Skeletal muscle satellite cell (primary cell): Measurements from ENCODE around the gene CA10.

Source experiments
- H3K27me3 ChIP-seq: 2 replicates; pipeline ENCODE4 v1.7.0; 2013; ENCODE audit warnings: low read length; ENCODE audit not compliant: control insufficient read depth, insufficient read depth
- H3K36me3 ChIP-seq: 2 replicates; pipeline ENCODE4 v1.7.0; 2013; ENCODE audit warnings: mild to moderate bottlenecking, control low read depth, low read length; ENCODE audit not compliant: insufficient read depth
- H3K4me1 ChIP-seq: 2 replicates; pipeline ENCODE4 v1.7.0; 2013; ENCODE audit warnings: low read length; ENCODE audit not compliant: control insufficient read depth, insufficient read depth
- H3K4me2 ChIP-seq: 2 replicates; pipeline ENCODE4 v1.7.0; 2013; ENCODE audit warnings: mild to moderate bottlenecking, low read length
- H3K4me3 ChIP-seq: 2 replicates; pipeline ENCODE4 v1.7.0; 2013; ENCODE audit warnings: low read length
- H3K9ac ChIP-seq: 2 replicates; pipeline ENCODE4 v1.7.0; 2013; ENCODE audit warnings: mild to moderate bottlenecking, low read depth, low read length, moderate library complexity
- H3K9me3 ChIP-seq: replicated peaks from 2 replicates; pipeline ENCODE4 v1.7.0; 2013; ENCODE audit warnings: mild to moderate bottlenecking, control low read depth, low read length

The CA10 gene

DNA sequence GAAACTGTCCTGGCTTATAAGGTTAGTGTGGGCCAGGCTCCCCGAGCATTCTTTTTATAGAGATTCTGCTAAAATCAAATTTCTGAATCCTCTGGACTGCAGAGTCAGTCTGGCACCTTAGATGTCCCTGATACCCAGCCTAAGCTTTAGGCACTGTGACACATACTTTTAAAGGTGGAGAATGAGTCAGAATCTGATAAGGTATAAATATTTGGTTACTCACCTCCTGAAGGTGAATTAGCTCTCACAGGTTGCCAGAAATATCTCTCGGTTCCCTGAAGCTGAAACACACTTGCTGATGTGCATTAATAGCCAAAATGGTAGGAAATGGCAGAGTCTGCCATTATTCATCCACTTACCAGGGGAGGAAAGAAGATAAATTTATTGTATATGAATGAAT, 451.3 kb downstream of the CA10 start:
- no peaks in the 10 kb centered on the region for H3K36me3 ChIP-seq
- no peaks in the 10 kb centered on the region for H3K27me3 ChIP-seq
- no peaks in the 10 kb centered on the region for H3K9me3 ChIP-seq
- no peak overlapping the region for H3K4me2 ChIP-seq
- H3K4me1 ChIP-seq = no peaks in the 10 kb centered on the region
- no peak overlapping the region for H3K4me3 ChIP-seq
- H3K9ac ChIP-seq = no peak overlapping the region

DNA sequence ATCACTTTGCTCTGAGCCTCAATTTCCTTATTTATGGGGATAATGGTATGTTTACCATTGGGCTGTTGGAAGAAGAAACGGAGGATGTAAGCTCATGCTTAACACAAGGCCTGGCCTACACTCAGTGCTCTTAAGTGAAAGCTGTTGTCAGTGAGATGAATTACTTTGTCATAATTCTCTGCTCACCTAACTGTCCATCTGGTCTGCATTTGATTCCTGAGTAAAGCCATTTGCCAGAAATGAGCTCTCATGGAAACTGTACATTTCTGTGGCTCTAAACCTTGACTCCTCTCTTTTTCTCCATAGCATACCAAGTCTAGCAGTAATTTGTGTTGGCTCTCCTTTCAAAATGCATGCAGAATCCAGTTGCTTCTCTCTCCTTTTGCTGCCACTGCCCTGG, 452.4 kb downstream of the CA10 start:
- H3K9ac ChIP-seq = no peak overlapping the region
- H3K4me1 ChIP-seq = no peaks in the 10 kb centered on the region
- no peaks in the 10 kb centered on the region for H3K27me3 ChIP-seq
- no peaks in the 10 kb centered on the region for H3K36me3 ChIP-seq
- no peak overlapping the region for H3K4me3 ChIP-seq
- H3K4me2 ChIP-seq = no peak overlapping the region
- no peaks in the 10 kb centered on the region for H3K9me3 ChIP-seq

DNA sequence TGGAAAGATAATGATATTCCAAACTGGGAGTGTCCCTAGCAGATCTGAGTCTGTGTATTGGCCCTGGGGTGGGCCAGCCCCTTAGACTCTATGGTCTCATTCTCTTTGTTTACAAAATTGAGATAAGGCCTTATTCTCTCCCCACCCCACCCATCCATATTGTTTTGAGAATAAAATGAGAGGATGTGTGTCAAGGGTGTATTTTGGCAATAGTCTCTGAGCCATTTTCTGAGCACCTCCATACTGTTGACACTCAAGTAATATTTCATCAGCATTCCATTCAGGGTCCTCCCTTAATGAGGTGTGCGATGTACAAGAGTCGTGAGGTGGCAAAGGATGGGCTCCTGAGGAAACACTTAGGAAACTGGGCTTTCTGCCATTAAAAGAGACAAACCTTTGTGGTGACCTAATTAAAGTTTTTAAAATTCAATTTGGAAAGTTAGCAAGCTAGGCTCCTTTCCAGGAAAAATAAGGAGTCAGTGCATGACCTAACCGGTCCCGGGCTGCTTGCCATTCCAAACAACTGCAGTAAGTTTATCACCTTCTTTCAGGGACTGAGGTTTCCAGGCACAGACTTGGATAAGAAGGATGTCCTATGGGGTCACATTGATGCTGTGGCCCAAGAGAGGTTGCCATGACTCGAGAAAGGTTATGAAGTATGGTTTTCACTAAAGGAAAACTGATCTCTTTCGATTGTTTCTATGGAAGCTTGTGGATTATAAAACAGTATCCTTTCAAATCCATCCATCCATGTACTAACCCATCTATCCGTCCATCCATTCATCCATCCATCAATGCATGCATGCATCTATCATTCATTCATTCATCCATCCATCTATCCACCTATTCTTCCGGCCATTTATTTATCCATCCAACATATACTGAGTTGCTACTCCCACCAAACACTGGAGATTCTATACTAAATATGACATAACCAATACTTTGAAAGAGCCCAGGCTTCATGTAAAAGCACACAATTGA, 454.9 kb downstream of the CA10 start:
- Histone ChIP-seq H3K4me1 (no peaks in the 10 kb centered on the region), H3K36me3 (no peaks in the 10 kb centered on the region), H3K9me3 (peaks cover 5% of the 10 kb centered on the region), H3K4me2 (no peak overlapping the region), H3K4me3 (no peak overlapping the region), H3K27me3 (no peaks in the 10 kb centered on the region), H3K9ac (no peak overlapping the region)

DNA sequence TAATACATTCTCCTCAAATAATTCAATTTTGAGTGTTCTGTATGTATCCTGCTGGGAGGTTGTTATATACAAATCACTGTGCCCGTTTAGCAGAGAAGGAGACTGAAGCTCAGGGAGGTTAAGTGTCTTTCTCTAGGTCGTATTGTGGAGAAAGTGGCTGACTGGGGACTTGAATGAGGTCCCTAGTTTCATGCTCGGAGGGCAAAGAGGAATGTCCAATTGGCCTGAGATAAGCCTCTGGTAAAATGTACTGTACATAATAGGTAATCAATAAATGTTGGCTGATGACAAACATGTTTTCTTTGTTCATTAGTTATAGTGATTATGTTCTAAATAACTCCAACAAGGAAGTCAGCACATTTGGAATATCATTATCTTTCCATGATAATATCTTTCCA, 455.6 kb downstream of the CA10 start:
- H3K36me3 ChIP-seq = no peaks in the 10 kb centered on the region
- no peaks in the 10 kb centered on the region for H3K4me1 ChIP-seq
- no peak overlapping the region for H3K9ac ChIP-seq
- H3K4me3 ChIP-seq = no peak overlapping the region
- H3K9me3 ChIP-seq = peaks cover 5% of the 10 kb centered on the region
- no peaks in the 10 kb centered on the region for H3K27me3 ChIP-seq
- no peak overlapping the region for H3K4me2 ChIP-seq

DNA sequence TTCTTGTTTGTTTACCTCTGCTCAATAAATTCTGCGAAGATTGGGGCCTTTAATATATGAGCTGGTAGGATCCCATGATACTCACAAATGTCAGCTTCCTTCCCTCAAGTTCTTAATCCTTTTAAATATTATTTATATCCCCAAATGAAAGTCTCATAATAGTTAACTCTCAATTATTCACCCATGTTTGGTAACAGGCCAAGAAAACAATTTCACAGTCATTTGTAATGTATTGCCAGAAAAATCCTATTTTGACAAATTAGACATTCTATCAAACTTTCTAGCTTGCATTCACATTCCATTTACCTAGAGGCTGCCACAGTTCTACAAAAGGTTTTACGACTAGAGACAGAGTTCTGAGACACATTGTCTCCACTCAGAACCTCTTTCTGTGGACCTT, 457.0 kb downstream of the CA10 start:
- H3K36me3 ChIP-seq = no peaks in the 10 kb centered on the region
- peaks cover 5% of the 10 kb centered on the region for H3K9me3 ChIP-seq
- no peaks in the 10 kb centered on the region for H3K4me1 ChIP-seq
- no peak overlapping the region for H3K4me2 ChIP-seq
- no peak overlapping the region for H3K4me3 ChIP-seq
- H3K9ac ChIP-seq = no peak overlapping the region
- H3K27me3 ChIP-seq = no peaks in the 10 kb centered on the region

DNA sequence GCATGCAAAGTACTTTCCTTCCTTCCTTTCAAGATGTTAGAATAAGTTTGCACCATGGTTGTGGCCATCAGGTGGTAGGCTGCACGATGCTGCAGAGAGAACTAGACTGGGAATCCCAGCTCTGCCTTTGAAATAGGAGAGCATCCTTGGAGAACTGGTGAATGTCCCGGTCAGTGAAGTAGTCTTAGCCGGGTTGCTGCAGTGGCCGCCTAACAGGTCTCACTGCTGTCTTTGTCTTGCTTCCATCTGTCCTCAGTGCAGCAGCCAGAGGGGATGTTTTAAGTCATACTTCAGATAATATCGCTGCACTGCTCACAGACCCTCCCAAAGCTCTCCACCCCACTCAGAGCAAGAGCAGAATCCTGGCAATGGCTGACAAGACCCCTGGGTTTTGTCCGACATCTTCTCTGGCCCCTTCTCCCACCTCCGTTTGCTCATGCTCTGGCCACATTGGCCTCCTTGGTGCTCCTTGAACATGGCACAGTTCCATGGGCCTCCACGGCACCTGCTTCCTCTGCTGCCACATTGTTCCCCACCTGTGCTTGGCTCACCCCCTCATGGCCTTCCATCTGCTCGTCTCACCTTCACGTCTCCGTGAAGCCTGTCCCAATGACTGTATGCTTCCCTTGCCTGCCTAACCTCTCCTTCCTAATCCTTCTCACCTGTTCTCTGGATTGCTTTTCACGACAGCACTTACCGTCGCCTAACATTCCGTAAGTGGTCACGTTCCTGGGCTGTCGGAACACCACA, 458.3 kb downstream of the CA10 start:
- no peaks in the 10 kb centered on the region for H3K27me3 ChIP-seq
- H3K36me3 ChIP-seq = no peaks in the 10 kb centered on the region
- no peaks in the 10 kb centered on the region for H3K4me1 ChIP-seq
- no peak overlapping the region for H3K4me2 ChIP-seq
- peaks cover 5% of the 10 kb centered on the region for H3K9me3 ChIP-seq
- no peak overlapping the region for H3K9ac ChIP-seq
- no peak overlapping the region for H3K4me3 ChIP-seq

DNA sequence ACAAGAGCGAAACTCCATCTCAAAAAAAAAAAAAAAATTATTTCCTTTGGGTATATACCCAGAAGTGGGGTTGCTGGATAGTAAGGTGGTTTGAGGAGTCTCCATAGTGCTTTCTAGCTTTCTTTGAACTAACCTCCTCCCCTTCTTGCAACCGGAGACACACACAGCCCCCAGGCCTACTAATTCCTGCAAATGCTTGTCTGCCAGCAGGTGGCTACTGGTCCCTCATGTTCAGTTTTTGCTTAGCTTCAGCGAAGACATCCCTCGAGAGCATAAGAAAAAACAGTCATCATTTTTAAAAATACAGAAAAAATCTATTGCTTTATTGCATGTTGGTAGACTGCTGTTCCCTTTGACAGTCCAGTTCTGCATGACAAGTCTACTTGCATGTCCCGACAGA, 459.2 kb downstream of the CA10 start:
- Histone ChIP-seq H3K9me3 (peaks cover 5% of the 10 kb centered on the region), H3K9ac (no peak overlapping the region), H3K36me3 (no peaks in the 10 kb centered on the region)

DNA sequence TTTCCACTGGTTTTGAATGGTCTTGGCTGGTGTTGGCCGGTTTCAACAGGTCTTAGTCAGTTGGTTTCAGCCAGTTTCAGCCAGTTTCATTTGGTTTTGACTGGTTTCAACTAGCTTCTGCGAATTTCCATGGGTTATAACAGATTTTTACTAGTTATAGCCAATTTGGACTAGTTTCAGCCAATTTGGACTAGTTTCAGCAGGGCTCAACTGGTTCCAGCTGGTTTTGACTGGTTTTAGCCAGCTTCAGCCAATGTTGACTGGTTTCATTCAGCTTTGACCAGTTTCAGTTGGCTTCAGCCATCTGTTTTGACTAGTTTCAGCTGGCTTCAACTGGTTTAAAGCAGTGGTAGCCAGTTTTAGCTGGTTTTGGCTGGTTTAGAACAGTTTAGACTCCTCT, 465.6 kb downstream of the CA10 start:
- no peak overlapping the region for H3K4me2 ChIP-seq
- no peaks in the 10 kb centered on the region for H3K27me3 ChIP-seq
- no peak overlapping the region for H3K4me3 ChIP-seq
- H3K36me3 ChIP-seq = no peaks in the 10 kb centered on the region
- no peak overlapping the region for H3K9ac ChIP-seq
- H3K9me3 ChIP-seq = no peaks in the 10 kb centered on the region
- H3K4me1 ChIP-seq = no peaks in the 10 kb centered on the region

More for the DNA sequence above, 459.2 kb downstream of the CA10 start:
- H3K4me1 ChIP-seq = no peaks in the 10 kb centered on the region
- H3K27me3 ChIP-seq = no peaks in the 10 kb centered on the region
- no peak overlapping the region for H3K4me3 ChIP-seq
- no peak overlapping the region for H3K4me2 ChIP-seq

- Histone ChIP-seq H3K27me3 (no peaks in the 10 kb centered on the region), H3K4me1 (no peaks in the 10 kb centered on the region), H3K36me3 (no peaks in the 10 kb centered on the region), H3K4me2 (no peak overlapping the region), H3K4me3 (no peak overlapping the region), H3K9ac (no peak overlapping the region), H3K9me3 (no peaks in the 10 kb centered on the region)
Observed at GRCh38 chr17:51687887-51688286, 470.6 kb downstream of the CA10 start.

GRCh38 chr17:51685287-51685909, 473.1 kb downstream of the CA10 start:
- no peaks in the 10 kb centered on the region for H3K36me3 ChIP-seq
- H3K27me3 ChIP-seq = no peaks in the 10 kb centered on the region
- H3K4me1 ChIP-seq = no peaks in the 10 kb centered on the region
- H3K9ac ChIP-seq = no peak overlapping the region
- no peaks in the 10 kb centered on the region for H3K9me3 ChIP-seq
- H3K4me2 ChIP-seq = no peak overlapping the region
- H3K4me3 ChIP-seq = no peak overlapping the region

DNA sequence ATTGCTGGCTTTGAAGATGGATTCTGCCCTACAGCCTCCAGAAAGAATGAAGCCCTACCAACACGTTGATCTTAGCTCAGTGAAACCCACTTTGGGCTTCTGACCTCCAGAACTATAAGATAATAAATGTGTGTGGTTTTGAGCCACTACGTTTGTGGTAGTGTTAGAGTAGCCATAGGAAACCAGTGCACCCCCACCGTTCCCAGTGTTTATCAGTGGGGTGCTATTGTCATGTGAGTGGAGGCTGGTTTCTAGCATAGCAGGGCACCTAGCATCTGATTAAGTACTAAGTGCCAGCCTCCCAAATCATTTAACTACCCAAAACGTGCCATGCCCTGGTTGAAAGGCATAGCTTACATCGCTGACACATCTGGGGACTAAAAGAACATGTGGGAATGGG, 474.3 kb downstream of the CA10 start:
- no peak overlapping the region for H3K9ac ChIP-seq
- H3K4me1 ChIP-seq = no peaks in the 10 kb centered on the region
- H3K9me3 ChIP-seq = no peaks in the 10 kb centered on the region

More for the DNA sequence above, 474.3 kb downstream of the CA10 start:
- Histone ChIP-seq H3K27me3 (no peaks in the 10 kb centered on the region), H3K4me3 (no peak overlapping the region), H3K4me2 (no peak overlapping the region), H3K36me3 (no peaks in the 10 kb centered on the region)
